HG03280 (cell line): ENCODE measurements around the gene SPINT3.

Experiments
- ATAC-seq: cut with Tn5 transposase; IDR thresholded peaks from one replicate; pipeline ENCODE4 v1.9.1; 2021; ENCODE audit warnings: mild to moderate bottlenecking, moderate library complexity; ENCODE audit not compliant: unreplicated experiment

SPINT3 gene

DNA sequence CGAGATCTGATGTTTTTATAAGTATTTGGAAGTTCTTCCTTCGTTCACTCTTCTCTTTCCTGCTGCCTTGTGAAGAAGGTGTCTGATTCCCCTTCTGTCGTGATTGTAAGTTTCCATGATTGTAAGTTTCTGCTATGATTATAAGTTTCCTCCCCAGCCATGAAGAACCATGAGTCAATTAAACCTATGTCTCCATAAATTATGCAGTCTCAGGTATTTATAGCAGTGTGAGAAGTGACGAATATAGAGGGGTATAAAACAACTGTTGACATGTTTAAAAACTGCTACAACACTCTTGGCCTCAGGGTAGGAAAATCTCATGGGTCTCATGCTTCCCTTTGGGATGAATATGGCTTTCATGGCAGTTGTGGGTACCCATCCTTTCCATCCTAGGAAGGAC lies 51.7 kb downstream of the SPINT3 start:
- ATAC-seq = no peak

DNA sequence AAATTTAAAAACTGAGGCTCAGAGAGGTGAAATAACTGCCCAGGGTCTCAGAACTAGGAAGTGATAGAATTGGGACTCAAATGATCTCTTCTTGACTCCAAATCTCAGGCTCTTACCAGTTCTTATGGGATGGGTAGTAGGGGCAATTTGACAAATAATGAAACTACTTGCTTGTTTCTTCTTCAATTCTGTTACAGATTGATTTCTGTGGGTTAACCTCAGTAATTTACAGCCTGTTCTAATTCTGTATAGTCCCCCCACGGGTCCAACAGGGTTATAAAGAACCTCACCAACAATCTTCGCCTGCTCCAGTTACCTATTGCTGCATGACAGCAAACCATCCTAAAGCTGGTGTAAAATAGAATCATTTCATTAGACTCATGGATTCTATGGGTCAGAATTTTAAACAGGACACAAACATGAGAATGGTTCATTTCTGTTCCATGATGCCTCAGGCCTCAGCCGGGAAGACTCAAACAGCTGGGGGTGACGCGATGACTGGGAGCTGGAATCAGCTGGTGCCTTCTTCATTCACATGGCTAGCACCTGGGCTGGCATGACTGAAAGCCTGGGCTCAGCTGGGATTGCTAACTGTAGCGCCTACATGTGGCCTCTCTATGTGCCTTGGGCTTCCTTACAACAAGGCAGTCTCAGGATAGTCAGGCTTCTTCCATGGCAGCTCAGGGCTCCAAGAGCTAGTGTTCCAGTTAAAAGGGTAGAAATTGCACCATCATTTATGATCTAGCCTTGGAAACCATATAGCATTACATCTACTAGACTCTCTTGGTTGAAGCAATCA lies 52.5 kb downstream of the SPINT3 start:
- ATAC-seq = no peak
